GM21515 (cell line): ENCODE measurements around the gene PSMC3IP.
"Not testable (repeated sequence)": the region's sequence is repeated elsewhere in the genome, so short reads cannot be mapped to it uniquely, and the experiment has no call there.

Source experiments
- ATAC-seq: cut with Tn5 transposase; IDR thresholded peaks from one replicate; pipeline ENCODE4 v1.9.1; 2021; ENCODE audit not compliant: unreplicated experiment

PSMC3IP gene

GRCh38 chr17:42562388-42563142 is 15.0 kb downstream of the PSMC3IP start:
- no peak for ATAC-seq

GRCh38 chr17:42561897-42562387 is 15.6 kb downstream of the PSMC3IP start, which contains the start of gene COASY:
COASY (plus strand) TSS chr17:42562148; CDS start chr17:42562623, 475 bp downstream.
- no peak for ATAC-seq

DNA sequence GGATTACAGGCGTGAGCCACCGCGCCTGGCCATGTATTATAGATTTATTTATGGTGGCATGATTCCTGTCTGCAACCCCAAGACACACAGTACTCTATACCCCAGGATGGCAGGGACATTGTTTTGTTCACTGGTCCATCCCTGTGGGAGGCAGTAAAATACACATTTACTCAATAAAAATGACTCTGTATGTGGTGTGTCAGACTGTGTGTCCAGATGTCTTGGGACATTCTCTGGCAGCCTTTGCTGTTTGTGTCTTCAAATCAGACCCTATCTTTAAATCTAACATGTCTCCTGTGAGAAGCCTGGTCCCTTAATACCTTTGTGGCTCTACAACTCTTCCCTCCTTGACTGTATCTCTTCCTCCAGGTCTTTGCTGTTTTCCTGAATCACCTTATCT is 17.3 kb downstream of the PSMC3IP start:
- no peak for ATAC-seq

DNA sequence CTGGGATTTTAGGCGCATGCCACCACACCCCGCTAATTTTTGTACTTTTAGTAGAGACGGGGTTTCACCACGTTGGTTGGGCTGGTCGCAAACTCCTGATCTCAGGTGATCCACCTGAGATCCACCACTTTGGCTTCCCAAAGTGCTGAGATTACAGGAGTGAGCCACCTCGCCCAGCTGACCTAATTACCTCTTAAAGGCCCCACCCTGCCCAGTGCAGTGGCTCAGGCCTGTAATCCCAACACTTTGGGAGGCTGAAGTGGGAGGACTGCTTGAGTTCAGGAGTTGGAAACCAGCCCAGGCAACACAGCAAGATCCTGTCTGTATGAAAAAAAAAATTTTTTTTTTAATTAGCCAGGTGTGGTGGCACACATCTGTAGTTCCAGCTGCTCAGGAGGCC is 18.5 kb downstream of the PSMC3IP start:
- ATAC-seq, result no peak

DNA sequence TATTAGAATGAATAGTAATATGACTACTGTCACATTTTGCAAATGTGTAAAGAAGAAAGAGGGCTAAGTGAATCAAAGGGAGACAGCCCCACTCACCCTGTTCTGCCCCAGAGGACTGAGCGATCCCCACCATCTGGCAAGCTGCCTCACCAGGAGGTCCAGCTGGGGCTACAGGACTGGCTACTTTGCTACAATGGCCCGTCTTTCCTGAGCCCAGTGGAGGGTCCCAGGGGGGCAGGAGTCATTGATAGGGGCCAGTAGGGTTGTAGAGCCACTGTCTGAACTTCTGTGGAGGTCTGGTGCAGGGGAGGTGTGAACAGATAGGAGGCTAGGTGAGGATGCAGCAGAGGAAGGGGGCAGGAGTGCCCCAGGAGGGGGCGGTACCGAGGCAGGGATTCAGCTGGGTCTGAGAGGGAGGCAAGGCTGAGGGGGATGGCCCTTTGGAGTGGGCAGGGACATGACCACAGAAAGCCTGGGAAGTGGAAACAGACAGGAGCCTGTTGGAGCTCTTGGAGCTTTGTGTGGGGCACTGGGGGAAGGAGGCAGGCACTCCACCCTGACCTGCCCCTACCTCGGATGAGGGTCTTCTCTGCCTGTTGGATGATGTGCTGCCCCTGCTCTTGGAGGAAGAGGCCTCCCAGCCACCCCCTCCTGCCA is 21.4 kb downstream of the PSMC3IP start:
- not testable (repeated sequence) for ATAC-seq

GRCh38 chr17:42555122-42555622 is 22.4 kb downstream of the PSMC3IP start:
- ATAC-seq, result no peak

GRCh38 chr17:42554250-42555121 is 23.0 kb downstream of the PSMC3IP start:
- peak; percentile 64 for ATAC-seq

GRCh38 chr17:42553866-42554249 is 23.7 kb downstream of the PSMC3IP start:
- no peak for ATAC-seq

DNA sequence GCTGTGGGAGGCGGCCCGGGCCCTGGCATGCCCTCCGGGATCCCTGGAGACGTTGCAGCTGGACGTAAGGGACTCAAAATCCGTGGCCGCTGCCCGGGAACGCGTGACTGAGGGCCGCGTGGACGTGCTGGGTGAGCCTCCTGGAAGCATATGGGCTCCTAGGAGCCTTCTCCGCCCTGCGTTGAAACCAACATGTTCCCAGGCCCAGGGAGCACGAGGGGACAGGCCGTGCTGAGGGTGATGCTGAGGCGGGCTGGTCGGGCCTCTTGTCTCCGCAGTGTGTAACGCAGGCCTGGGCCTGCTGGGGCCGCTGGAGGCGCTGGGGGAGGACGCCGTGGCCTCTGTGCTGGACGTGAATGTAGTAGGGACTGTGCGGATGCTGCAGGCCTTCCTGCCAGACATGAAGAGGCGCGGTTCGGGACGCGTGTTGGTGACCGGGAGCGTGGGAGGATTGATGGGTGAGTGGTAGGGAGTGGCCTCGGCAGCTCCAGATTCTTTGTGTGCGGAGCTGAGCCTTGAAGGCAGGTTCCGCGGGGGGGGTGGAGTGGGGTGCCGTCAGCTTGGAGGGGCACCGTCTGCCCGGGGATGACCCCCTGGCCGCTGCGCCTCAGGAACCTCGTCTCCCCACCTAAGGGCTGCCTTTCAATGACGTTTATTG is 24.2 kb downstream of the PSMC3IP start:
- no peak for ATAC-seq

DNA sequence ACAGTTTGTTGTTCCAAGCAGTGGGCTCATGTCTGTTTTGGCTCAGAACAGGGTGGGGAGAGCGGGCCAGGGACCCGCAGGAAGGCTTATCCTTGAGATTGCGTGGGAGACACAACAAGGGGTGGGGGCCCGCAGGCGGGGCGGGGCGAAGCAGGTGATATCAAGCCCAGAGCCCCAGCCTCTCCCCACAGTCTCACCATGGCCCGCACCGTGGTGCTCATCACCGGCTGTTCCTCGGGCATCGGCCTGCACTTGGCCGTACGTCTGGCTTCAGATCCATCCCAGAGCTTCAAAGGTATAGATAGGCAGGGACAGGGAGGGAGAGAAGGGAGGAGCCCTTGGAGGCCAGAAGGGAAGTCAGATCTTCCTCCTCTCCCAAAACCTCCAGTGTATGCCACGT is 24.8 kb downstream of the PSMC3IP start, which contains the start of gene HSD17B1:
Gene HSD17B1 (plus strand): TSS at position 188 of the 400 bp plus-strand sequence. CDS start 11 bp downstream, at position 199.
- ATAC-seq, result not testable (repeated sequence)

- ATAC-seq, result no peak
Measured at GRCh38 chr17:42548993-42549755, 28.4 kb downstream of the PSMC3IP start.

DNA sequence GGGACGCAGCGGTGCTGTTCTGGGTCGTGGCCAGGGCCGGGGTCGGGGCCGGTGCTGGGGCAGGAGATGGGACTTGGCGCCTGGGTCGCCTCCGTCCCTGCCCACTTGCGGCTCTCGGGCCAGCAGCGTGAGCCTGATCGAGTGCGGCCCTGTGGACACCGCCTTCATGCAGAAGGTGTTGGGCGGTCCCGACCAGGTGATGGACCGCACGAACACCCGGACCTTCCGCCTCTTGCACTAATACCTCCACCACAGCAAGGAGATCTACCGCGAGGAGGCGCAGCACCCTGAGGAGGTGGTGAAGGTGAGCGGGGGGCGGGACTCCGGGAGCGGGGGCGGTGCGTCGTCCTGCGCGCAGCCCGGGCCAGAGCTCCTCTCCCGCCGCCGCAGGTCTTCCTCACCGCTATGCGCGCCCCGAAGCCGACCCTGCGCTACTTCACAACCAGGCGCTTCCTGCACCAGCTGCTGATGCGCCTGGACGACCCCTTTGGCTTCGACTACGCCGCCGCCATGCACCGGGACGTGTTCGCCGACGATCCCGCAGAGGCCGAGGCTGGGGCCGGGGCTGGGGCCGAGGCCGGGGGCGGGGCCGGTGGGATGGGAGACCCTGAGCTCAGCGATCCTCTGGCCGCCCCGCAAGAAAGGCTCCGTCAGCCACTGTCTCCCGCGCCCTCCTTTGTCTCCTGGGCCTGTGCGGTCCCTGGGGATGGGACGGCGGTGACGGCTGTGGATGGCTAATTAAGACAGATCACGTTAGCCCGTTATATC is 29.3 kb downstream of the PSMC3IP start:
- ATAC-seq, result peak; percentile 51

- ATAC-seq, result no peak
Measured at GRCh38 chr17:42547698-42548069, 29.8 kb downstream of the PSMC3IP start.

DNA sequence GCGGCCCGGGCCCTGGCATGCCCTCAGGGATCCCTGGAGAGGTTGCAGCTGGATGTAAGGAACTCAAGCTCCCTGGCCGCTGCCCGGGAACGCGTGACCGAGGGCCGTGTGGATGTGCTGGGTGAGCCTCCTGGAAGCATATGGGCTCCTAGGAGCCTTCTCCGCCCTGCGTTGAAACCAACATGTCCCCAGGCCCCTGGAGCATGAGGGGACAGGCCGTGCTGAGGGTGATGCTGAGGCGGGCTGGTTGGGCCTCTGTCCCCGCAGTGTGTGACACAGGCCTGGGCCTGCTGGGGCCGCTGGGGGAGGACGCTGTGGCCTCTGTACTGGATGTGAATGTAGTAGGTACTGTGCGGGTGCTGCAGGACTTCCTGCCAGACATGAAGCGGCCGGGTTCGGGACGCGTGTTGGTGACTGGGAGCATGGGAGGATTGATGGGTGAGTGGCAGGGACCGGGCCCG is 30.5 kb downstream of the PSMC3IP start:
- ATAC-seq, result no peak

DNA sequence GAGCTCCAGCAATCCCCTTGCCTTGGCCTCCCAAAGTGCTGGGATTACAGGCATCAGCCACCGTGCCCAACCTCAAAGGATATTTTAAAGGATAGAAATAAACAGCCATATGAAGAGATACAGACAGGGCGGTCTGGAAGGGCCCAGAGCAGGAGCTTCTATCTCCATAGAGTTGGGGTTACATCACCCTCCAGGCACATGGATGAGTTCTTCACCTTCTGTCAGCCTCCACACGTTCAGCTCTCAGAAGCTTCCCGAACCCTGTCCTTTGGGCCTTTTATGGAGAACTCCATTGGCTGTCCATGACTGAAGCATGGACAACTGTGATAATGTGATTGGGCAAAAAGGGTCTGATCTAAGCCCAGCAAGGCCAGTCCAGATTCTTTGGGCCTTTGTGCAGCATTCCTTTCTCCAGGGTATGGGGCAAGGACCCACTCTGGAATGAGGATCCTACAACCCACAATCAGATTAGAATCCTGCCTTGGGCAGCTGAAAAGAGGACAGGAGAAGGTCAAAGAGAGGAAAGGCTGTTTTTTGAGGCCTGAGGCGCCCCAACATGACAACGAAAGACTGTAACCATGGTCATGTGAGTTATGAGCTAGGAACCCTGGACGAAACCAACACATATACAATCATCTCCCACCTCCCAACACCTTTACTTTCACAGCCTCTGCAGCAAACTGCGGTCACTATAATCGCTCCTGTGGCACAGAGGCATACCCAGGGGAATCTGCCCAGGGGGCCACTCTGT is 31.6 kb downstream of the PSMC3IP start:
- not testable (repeated sequence) for ATAC-seq

GRCh38 chr17:42544874-42545283 is 32.6 kb downstream of the PSMC3IP start:
- ATAC-seq, result no peak

DNA sequence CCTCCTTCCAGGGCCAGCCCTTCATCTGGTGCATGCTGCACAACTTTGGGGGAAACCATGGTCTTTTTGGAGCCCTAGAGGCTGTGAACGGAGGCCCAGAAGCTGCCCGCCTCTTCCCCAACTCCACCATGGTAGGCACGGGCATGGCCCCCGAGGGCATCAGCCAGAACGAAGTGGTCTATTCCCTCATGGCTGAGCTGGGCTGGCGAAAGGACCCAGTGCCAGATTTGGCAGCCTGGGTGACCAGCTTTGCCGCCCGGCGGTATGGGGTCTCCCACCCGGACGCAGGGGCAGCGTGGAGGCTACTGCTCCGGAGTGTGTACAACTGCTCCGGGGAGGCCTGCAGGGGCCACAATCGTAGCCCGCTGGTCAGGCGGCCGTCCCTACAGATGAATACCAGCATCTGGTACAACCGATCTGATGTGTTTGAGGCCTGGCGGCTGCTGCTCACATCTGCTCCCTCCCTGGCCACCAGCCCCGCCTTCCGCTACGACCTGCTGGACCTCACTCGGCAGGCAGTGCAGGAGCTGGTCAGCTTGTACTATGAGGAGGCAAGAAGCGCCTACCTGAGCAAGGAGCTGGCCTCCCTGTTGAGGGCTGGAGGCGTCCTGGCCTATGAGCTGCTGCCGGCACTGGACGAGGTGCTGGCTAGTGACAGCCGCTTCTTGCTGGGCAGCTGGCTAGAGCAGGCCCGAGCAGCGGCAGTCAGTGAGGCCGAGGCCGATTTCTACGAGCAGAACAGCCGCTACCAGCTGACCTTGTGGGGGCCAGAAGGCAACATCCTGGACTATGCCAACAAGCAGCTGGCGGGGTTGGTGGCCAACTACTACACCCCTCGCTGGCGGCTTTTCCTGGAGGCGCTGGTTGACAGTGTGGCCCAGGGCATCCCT is 34.1 kb downstream of the PSMC3IP start:
- no peak for ATAC-seq
